ENCODE data around the gene TMEM140. TPM values are rescaled to one million over a fixed set of nuclear protein-coding genes. Genes with fewer than 3 reads are reported as not detected.

The TMEM140 gene
- total and polyA plus RNA-seq, 3 donors from 2014 or later: 5.1 to 11.4 (median 6.3) TPM

DNA sequence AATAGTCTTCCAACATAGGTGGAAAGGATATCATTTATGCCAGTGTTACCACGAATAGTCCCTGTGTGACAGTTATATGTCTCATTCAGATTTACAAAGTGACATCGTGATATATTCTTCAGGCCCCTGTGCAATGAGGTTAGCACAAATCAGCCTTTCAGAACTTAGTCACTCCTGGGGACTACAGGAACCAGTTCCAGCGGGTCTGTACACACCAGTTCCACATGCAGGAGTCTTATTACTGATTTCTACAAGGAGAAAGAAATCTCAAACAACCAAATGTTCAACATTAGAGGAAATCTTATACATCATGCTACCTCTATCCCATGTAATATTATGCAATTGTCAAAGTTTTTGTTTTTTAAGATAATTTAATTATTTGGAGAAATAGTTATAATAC lies 67.8 kb downstream of the TMEM140 start:
- Histone ChIP-seq H3K9me3 (no peaks in the 10 kb centered on the region), H3K27me3 (no peaks in the 10 kb centered on the region), H3K4me1 (peaks cover under 1% of the 10 kb centered on the region), H3K36me3 (ENCODE audit: low read depth, missing control alignments) (no peaks in the 10 kb centered on the region), H3K4me3 (no peak overlapping the region), H3K27ac (peak overlapping the region in 1 of 2 donors; percentile 3)
- WGBS, 2 donors: 64 to 71% methylated on average over 3 of the region's 3 CpGs
- DNase-seq: no peak
- TF ChIP-seq CTCF (IDR thresholded peaks at IDR 0.05) (no peak), POLR2A (IDR thresholded peaks at IDR 0.05) (no peak)
- intact Hi-C loops (cut with DNase I; ENCODE audit: low total_unique reads): no loop called here

Small RNA genes within 50 kb of the gene (microRNA-seq; reads per million reads assigned to microRNA genes)
- 0.69 to 1.4 reads per million in 2 donors for gene MIR6509 (ENCODE audit: borderline number of aligned reads in 2 of 2, borderline replicate concordance in 1 of 2)

Small RNA genes within 50 kb of the gene (small RNA-seq; reads per million reads assigned to genes)
- 0 to 0.38 reads per million in 2 donors for gene MIR6509

Other genes starting within 250 kb of the TMEM140 start
- gene AGBL3, start 161.6 kb upstream of the TMEM140 start, total RNA-seq: 10 to 100 TPM; 10.0 to 21.6 TPM
- gene AGBL3, start 161.6 kb upstream of the TMEM140 start, polyA plus RNA-seq (ENCODE audit: insufficient read depth, low read depth, low replicate concordance): 13.9 TPM
- 10 to 100 TPM; 44.3 to 47.3 TPM for gene CYREN, start 22.6 kb downstream of the TMEM140 start, total RNA-seq
- gene CYREN, start 22.6 kb downstream of the TMEM140 start, polyA plus RNA-seq (ENCODE audit: insufficient read depth, low read depth, low replicate concordance): 36.3 TPM
- 10 to 100 TPM; 23.8 to 46.6 TPM for gene WDR91, start 63.5 kb downstream of the TMEM140 start, total RNA-seq
- 29.5 TPM for gene WDR91, start 63.5 kb downstream of the TMEM140 start, polyA plus RNA-seq (ENCODE audit: insufficient read depth, low read depth, low replicate concordance)
- 1 to 10 TPM in 1 of 2 donors, under 1 TPM in 1; 0.87 to 3.5 TPM for gene STRA8, start 85.8 kb downstream of the TMEM140 start, total RNA-seq
- 1.4 TPM for gene STRA8, start 85.8 kb downstream of the TMEM140 start, polyA plus RNA-seq (ENCODE audit: insufficient read depth, low read depth, low replicate concordance)